KOPT-K1 (cell line): ENCODE data around the gene USP32.
"Not testable (repeated sequence)": the region's sequence is repeated elsewhere in the genome, so short reads cannot be mapped to it uniquely, and the experiment has no call there.

Source experiments
- H3K27ac ChIP-seq: fragments of 200-600 bp; sonication (generic); 2 replicates; pipeline ENCODE4 v1.5.1; 2016; ENCODE audit warnings: antibody characterized with exemption, mild to moderate bottlenecking, low read depth, low read length; ENCODE audit not compliant: poor library complexity, severe bottlenecking
- H3K36me3 ChIP-seq: fragments of 200-600 bp; sonication (generic); 2 replicates; pipeline ENCODE4 v1.5.1; 2017; ENCODE audit warnings: antibody characterized with exemption, mild to moderate bottlenecking, low read length, moderate library complexity; ENCODE audit not compliant: insufficient read depth
- H3K9me3 ChIP-seq: fragments of 200-600 bp; sonication (generic); 2 replicates; pipeline ENCODE4 v1.5.1; 2017; ENCODE audit warnings: antibody characterized with exemption, low read length, mild to moderate bottlenecking; ENCODE audit not compliant: insufficient read depth, poor library complexity, severe bottlenecking

The USP32 gene

DNA sequence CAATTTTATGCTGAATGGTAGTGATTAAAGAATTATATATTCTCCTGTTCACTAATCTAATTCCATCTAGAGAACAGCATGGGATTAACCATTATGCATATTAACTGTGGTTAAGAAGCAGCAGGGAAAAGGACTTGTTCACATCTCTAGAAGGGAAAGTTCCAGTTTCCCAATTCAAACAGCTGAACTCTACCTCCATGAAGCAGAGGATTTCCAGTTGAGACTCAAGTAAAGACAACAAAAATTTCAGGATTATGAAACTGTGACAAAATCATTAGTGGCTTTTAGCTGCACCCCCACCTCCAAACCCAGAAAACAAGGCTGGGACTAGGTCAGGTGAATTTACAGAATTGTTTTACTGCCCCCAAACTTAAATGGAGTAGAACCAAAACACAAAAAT is 73.6 kb downstream of the USP32 start:
- H3K9me3 ChIP-seq = no peaks in the 10 kb centered on the region
- no peak overlapping the region for H3K27ac ChIP-seq
- H3K36me3 ChIP-seq = no peaks in the 10 kb centered on the region

- H3K27ac ChIP-seq = no peak overlapping the region
- no peaks in the 10 kb centered on the region for H3K36me3 ChIP-seq
- H3K9me3 ChIP-seq = no peaks in the 10 kb centered on the region
These were observed 76.3 kb downstream of the USP32 start for GRCh38 chr17:60315650-60316049.

DNA sequence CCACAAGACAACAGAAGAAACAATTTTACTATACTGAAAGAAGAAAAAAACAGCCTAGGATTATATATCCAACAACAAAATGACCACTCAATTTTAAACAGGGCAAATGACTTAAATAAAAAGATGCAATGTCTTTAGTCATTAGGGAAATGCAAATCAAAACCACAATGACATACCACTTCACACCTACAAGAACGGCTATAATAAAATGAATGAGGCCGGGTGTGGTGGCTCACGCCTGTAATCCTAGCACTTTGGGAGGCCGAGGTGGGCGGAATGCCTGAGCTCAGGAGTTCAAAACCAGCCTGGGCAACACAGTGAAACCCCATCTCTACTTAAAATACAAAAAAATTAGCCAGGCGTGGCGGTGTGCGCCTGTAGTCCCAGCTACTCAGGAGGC is 77.0 kb downstream of the USP32 start:
- not testable (repeated sequence) for H3K9me3 ChIP-seq, H3K27ac ChIP-seq, H3K36me3 ChIP-seq

DNA sequence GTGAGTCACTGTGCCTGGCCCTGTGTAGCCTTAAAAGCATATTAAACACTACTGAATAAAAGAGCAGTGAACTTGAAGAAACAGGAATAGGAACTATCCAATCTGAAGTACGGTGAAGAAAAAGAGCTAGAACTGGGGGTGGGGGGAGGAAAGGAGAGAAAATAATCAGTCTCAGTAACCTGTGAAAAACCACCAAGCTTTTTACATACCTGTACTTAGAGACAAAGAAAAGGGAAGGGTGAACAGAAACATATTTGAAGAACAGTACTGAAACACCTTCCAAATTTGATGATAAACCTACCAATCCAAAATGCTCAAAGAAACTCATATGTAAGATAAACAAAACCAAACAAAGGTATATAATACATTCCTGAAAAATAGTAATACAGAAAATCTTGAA is 77.5 kb downstream of the USP32 start:
- H3K36me3 ChIP-seq = no peaks in the 10 kb centered on the region
- H3K9me3 ChIP-seq = no peaks in the 10 kb centered on the region
- H3K27ac ChIP-seq = no peak overlapping the region

- Histone ChIP-seq H3K36me3 (peaks cover 9% of the 10 kb centered on the region; the same call in 1 of the 2 replicates), H3K9me3 (no peaks in the 10 kb centered on the region), H3K27ac (no peak overlapping the region)
These were observed 80.0 kb downstream of the USP32 start for GRCh38 chr17:60311936-60312335.

DNA sequence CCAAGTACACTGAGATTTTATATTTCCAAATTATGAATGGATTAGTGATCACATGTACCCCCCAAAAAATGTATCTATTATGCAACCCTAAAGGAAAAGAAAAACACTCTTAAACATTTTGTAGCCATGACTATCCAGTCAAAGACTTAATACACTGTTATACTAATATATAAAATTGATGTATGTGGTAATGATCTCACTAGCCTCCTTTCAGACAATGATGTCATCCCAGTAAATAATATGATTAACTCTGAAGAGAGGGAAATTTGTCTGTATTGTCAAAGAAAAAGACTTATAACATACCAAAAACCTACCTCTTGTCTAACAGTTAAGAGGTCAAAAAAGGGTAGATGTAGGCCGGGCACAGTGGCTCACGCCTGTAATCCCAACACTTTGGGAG is 80.7 kb downstream of the USP32 start:
- H3K36me3 ChIP-seq = peaks cover 9% of the 10 kb centered on the region; the same call in 1 of the 2 replicates
- H3K27ac ChIP-seq = no peak overlapping the region

DNA sequence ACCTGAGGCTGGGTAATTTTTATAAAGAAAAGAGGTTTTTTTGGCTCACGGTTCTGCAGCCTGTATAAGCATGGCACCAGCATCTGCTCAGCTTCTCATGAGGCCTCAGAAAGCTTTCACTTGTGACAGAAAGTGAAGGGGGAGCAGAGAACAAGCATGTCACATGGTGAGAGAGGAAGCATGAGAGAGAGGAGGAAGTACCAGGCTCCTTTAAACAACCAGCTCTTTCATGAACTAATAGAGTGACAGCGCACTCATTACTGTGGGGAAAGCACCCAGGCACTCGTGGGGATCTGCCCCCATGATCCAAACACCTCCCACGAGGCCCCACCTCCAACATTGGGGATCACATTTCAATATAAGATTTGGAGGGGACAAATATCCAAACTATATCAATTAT is 86.8 kb downstream of the USP32 start:
- H3K36me3 ChIP-seq = peaks cover 21% of the 10 kb centered on the region
- no peak overlapping the region for H3K27ac ChIP-seq
- no peaks in the 10 kb centered on the region for H3K9me3 ChIP-seq

More for the DNA sequence above, 80.7 kb downstream of the USP32 start:
- no peaks in the 10 kb centered on the region for H3K9me3 ChIP-seq

GRCh38 chr17:60304502-60304901 is 87.4 kb downstream of the USP32 start:
- Histone ChIP-seq H3K9me3 (no peaks in the 10 kb centered on the region), H3K36me3 (peaks cover 26% of the 10 kb centered on the region), H3K27ac (no peak overlapping the region)

DNA sequence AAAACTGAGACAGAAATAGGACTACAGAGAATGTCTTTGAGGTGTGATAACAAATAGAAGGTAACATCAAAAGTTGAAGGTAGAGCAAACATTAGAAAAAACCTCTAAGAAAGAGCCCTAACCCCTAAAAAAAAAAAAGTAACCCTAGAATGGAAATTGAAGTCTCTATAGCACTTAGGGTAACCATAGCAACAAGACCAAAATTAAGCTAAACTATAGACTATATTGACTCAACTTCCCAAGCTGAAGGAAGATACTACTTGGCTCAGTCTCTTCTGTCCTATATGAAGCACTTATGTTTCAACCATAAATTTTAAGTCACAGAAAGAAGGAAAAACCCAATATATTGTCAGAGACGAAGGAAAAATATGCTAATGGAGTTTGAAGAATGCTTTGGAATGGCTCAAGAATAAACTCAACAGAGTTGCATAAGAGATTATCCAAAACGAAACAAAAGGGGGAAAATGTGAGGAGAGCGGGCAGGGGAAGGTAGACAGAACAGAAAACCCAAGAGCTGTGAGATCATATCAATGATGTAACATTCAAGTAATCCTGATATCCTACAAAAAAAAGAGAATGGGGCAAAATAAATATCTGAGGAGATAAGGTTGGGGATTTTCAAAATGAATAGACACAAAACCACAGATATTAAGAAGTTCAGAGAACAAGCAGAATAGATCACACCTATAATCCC is 88.4 kb downstream of the USP32 start:
- H3K36me3 ChIP-seq = peaks cover 35% of the 10 kb centered on the region
- no peak overlapping the region for H3K27ac ChIP-seq
- H3K9me3 ChIP-seq = no peaks in the 10 kb centered on the region

- Histone ChIP-seq H3K9me3 (no peaks in the 10 kb centered on the region), H3K36me3 (peaks cover 27% of the 10 kb centered on the region), H3K27ac (no peak overlapping the region)
These were observed 90.3 kb downstream of the USP32 start for GRCh38 chr17:60301649-60302048.

- H3K9me3 ChIP-seq = no peaks in the 10 kb centered on the region
- H3K27ac ChIP-seq = no peak overlapping the region
- peaks cover 27% of the 10 kb centered on the region for H3K36me3 ChIP-seq
These were observed 91.0 kb downstream of the USP32 start for GRCh38 chr17:60300949-60301348.

DNA sequence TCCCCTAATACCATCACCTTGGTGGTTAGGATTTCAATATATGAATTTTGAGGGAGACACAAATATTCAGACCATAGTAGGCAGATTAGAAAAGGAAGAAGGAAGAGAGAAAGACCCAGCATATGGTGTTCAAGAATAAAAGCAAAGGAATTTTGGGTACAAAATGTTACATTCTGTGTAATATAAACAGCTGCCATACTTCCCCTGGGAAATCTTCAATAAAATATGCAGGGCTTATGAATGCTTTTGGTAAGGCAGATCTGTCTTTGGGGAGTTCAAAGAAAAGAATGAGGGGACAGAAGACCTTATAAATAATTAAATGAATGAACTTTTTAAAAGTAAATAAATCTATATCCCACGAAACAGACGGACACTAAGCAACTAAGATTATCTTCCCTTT is 91.9 kb downstream of the USP32 start:
- Histone ChIP-seq H3K27ac (no peak overlapping the region), H3K9me3 (no peaks in the 10 kb centered on the region), H3K36me3 (peaks cover 27% of the 10 kb centered on the region)

DNA sequence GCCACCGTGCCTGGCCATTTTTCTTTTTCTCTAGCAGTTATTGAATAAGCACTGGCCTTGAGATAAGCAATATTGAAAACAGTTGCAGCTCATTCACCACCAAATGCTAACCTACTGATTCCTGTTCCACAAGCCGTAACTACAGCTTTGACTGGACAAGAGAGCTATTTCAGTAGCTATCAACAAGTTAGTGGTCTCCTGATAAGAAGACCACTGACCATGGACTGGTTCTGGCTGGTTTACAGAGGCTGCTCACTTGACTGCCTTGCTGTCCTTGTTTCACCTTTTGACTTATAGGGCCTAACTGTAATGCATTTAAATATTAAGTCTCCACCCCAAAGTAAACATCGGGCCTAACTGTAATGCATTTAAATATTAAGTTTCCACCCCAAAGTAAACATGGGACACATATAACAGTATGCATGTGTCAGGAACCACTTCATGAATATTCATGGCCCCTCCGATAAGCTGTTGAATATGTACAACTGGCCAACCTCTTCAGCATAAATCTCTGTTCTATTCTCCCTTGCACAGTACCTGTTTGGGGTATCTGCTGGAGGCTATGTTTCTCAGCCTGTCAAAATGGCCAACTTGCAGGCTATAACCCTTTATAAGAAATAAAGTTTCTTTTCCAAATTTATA is 94.1 kb downstream of the USP32 start:
- Histone ChIP-seq H3K27ac (no peak overlapping the region), H3K36me3 (peaks cover 44% of the 10 kb centered on the region), H3K9me3 (no peaks in the 10 kb centered on the region)

- Histone ChIP-seq H3K9me3 (no peaks in the 10 kb centered on the region), H3K27ac (no peak overlapping the region), H3K36me3 (peaks cover 49% of the 10 kb centered on the region)
These were observed 95.8 kb downstream of the USP32 start for GRCh38 chr17:60296177-60296576.

- Histone ChIP-seq H3K27ac (no peak overlapping the region), H3K9me3 (no peaks in the 10 kb centered on the region), H3K36me3 (peaks cover 50% of the 10 kb centered on the region)
These were observed 98.2 kb downstream of the USP32 start for GRCh38 chr17:60293580-60294335.
